ENCODE results near the gene ZNF420.

The ZNF420 gene

GRCh38 chr19:37136111-37136510, 57.9 kb downstream of the ZNF420 start:
- in situ Hi-C loops (cut with HindIII; ENCODE audit: low sequenced_read_pairs) = no loop called here

GRCh38 chr19:37148214-37148613, 70.0 kb downstream of the ZNF420 start:
- in situ Hi-C loops (cut with HindIII; ENCODE audit: low sequenced_read_pairs) = no loop called here

- in situ Hi-C loops (cut with HindIII; ENCODE audit: low sequenced_read_pairs) = no loop called here
Measured at GRCh38 chr19:37160153-37160552, 81.9 kb downstream of the ZNF420 start.

- in situ Hi-C loops (cut with HindIII; ENCODE audit: low sequenced_read_pairs) = no loop called here
Measured at GRCh38 chr19:37165635-37166034, 87.4 kb downstream of the ZNF420 start.

GRCh38 chr19:37172368-37173366, 94.4 kb downstream of the ZNF420 start, which contains the start of gene ZNF585A:
TSS of gene ZNF585A (minus strand) at chr19:37172695. CDS start at chr19:37169910, 2,785 bp downstream.
- in situ Hi-C loops (cut with HindIII; ENCODE audit: low sequenced_read_pairs) = no loop called here

Data from DLD1 (cell line).